NCI-H1105 (cell line): ENCODE results near the gene MCM5.
"Not testable (repeated sequence)": the region's sequence is repeated elsewhere in the genome, so short reads cannot be mapped to it uniquely, and the experiment has no call there.

ENCODE experiments used
- DNase-seq: peaks from one replicate; lab custom pipeline; 2025; lab: John Stamatoyannopoulos, UW

Gene MCM5

GRCh38 chr22:35399678-35400500, at the start of gene MCM5:
MCM5 (plus strand) TSS chr22:35400140; CDS start chr22:35400439, 299 bp downstream.
- peak; percentile 96 for DNase-seq

- DNase-seq, result peak; percentile 81
Measured at GRCh38 chr22:35350539-35351503, 49.1 kb upstream of the MCM5 start.

GRCh38 chr22:35352214-35353111, 47.5 kb upstream of the MCM5 start:
- no peak for DNase-seq

DNA sequence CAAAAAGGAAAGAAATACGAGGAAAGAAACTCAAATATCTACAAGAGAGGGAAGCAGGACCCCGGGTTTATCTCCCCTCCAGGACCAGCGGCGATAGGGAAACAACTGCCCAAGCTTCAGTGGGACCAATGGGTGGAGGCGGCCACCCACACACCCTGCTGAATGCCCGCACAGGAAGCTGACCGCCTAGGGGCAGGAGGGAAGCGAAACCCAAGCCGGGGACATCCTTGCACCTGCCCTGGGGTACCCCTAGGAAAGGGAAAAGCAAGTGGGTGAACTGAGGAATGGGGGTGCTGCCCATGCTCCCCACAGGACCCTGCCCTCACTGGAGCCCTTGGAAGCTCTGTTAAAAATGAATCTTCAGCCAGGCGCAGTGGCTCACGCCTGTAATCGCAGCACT, 46.6 kb upstream of the MCM5 start:
- no peak for DNase-seq

DNA sequence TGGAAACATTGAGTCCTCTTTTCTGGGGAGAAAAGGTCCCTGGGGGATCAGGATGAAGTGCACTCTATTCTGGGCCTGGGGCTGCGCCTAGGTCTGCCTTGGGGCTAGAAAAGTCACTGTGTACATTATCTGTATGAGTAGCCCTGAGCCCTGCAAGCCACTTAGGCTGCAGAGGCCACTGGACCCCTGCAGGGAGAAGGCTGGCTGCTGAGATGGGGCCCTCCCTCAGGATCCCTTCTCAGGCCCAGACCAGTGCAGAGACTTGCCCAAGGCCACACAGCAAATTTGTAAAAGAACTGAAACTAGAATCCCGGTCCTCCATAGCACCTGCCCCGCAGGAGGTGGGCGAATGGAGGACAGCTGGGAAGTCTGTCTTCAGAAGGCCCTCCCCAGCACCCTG, 45.9 kb upstream of the MCM5 start:
- DNase-seq, result no peak

GRCh38 chr22:35357883-35358621, 41.9 kb upstream of the MCM5 start:
- DNase-seq, result no peak

DNA sequence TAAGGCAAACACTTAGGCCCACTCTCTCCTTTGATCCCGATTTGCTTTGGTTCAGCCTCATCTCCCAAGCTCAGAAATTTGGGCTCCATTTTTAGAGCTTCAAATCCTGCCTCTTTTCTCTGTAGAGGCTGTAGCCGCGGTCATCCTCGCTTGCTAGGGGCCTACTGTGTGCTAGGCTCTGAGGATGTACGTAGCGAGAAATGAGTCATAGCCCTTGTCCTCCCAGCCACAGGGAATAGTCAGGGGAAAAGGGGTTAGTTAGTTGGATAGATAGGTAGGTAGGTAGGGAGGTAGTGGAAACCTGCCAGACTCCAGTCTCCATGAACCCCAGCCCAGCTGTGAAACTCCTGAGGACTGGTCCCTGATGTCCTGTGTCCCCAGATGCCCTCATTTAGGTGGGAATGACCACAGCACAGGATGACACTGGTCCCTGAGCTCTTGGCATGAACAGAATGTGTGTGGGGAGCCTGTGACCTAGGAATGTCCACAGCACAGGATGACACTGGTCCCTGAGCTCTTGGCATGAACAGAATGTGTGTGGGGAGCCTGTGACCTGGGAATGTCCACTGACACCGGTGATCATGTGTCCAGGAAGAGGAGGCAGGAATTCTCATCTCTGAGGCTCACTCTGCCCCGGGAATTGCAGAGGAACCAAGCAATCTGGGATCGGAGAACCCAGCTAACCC, 40.4 kb upstream of the MCM5 start:
- DNase-seq, result no peak

- no peak for DNase-seq
Measured at GRCh38 chr22:35361001-35361558, 38.9 kb upstream of the MCM5 start.

DNA sequence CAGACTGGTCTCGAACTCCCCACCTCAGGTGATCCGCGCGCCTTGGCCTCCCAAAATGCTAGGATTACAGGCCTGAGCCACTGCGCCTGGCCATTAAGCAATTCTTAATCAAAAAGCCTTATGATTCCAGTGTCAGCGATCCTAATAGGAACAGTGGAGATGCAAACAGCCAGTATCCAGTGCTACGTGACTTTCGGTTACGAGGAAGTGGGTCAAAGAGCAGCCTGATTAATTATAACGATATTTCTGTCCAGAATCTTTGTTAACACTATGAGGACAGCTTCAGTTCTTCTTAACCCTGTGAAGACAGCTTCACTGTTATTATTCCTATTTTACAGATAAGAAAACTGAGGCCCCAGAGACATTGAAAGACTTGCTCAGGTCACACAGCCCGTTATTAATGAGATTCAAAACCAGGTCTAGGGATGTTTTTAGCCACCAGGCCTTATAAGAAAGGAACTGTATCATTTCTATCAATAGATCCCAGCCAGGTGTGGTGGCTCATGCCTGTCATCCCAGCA, 36.3 kb upstream of the MCM5 start:
- DNase-seq, result no peak

GRCh38 chr22:35364230-35364629, 35.7 kb upstream of the MCM5 start:
- not testable (repeated sequence) for DNase-seq

DNA sequence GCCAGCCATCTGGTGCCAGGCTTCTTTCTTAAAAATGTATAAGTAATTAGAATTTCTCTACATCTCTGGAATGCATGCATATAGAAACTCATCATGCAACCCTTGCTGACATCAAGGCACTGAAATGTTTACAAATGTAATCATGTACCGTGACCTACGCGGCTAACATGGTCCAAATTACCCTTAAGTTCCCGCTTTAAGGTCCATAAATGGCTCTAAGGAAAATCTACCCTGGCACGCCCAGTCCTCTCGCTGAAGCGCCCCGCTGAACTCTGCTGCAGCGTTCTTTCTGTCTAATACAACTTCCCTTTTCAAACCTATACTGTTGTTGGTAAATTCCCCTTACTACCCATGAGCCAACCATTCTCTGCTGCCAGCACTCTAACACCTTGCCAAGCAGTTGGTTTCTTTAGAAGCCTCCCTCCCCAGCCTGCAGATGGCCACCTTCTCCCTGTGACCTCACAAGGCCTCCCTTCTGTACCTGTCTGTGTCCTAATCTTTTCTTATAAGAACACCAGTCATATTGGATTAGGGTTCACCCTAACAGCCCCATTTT, 32.5 kb upstream of the MCM5 start:
- DNase-seq, result no peak

GRCh38 chr22:35368386-35368785, 31.6 kb upstream of the MCM5 start:
- DNase-seq, result no peak

DNA sequence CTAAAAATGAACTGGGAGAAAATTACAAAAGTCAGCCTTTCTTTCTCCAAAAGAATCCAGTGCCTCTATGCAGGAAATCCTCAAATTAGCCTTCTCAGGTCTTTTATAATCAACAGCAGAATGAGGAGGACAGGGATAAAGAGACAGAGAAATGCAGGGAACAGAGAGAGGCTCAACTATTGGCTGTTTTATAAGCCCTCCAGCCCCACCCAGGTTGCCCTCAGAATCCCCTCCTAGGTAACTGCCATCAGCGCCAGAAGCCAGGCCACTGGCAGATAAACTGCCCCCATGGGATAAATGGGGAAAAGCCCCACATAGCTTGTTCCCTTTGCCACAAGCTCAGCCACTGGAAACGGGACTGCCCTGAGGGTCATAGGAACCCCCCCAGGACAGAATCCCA, 29.9 kb upstream of the MCM5 start:
- no peak for DNase-seq

DNA sequence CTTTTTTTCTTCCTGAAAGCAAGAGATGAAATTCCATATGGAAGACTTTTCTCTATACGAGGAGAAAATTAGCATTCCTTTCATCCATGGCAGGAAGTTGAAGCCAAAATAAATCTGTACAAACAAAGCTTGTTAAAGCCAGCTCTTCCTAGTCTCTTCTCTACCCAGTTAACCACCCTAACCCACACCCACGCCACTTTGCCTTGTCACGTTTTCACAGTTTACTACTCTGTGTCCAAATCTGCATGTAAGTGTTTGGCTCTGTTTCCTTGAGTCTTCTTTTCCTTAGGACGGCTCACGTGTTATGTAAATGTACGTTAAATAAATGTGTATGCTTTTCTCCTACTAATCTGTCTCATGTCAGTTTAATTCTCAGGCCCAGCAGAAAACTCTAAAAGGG, 26.2 kb upstream of the MCM5 start:
- DNase-seq, result no peak

GRCh38 chr22:35375031-35375430, 24.9 kb upstream of the MCM5 start:
- DNase-seq, result no peak

GRCh38 chr22:35375526-35375925, 24.4 kb upstream of the MCM5 start:
- DNase-seq, result no peak

GRCh38 chr22:35376728-35377472, 23.0 kb upstream of the MCM5 start:
- DNase-seq, result peak; percentile 60

DNA sequence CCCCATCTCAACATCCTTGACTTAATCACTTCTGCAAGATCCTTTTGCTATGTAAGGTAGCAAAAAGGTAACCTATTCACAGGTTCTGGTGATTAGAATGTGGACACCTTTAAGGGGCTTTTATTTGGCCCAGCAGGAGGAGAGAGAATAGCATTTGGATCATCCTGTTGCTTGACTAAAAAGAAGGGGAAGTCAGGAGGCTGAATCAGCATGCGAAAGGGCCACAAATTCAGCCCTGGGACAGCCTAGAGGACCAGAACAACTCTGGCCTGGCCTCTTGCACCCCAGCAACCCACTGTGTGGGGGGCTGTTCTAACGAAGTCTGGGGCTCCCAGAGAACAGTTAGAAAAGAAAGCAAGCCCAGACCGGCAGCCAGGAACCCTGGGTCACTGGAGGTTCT, 22.2 kb upstream of the MCM5 start:
- DNase-seq, result no peak

DNA sequence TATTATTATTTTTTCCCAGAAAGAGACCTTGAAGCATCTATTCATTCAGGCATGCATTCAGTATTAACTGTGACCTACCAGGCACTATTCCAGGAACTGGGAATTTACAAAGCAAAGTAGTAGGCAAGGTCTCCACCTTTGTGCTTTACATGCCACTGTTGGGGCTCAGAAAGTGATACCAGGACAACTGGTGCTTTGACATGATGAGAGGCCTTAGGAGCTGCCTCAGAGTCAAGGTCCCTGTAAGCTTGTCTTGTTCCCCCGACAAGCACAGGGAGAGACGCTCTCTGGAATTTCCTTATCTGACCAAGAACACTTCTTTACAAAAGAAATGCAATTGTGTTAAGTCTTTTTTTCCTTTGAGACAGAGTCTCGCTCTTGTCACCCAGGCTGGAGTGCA, 21.3 kb upstream of the MCM5 start:
- DNase-seq, result no peak
